GM19372 (cell line): Measurements from ENCODE around the gene PARP14.
"Not testable (repeated sequence)": the region's sequence is repeated elsewhere in the genome, so short reads cannot be mapped to it uniquely, and the experiment has no call there.

ENCODE experiments used
- ATAC-seq: cut with Tn5 transposase; IDR thresholded peaks from one replicate; pipeline ENCODE4 v1.9.1; 2021; ENCODE audit warnings: mild to moderate bottlenecking, low read depth, moderate library complexity; ENCODE audit not compliant: unreplicated experiment

The PARP14 gene

GRCh38 chr3:122719273-122719921 lies 38.8 kb downstream of the PARP14 start:
- no peak for ATAC-seq

GRCh38 chr3:122725106-122725505 lies 44.5 kb downstream of the PARP14 start:
- no peak for ATAC-seq

- no peak for ATAC-seq
Measured at GRCh38 chr3:122727294-122727693, 46.7 kb downstream of the PARP14 start.

- ATAC-seq = no peak
Measured at GRCh38 chr3:122727766-122728165, 47.1 kb downstream of the PARP14 start.

GRCh38 chr3:122728186-122728585 lies 47.5 kb downstream of the PARP14 start:
- ATAC-seq = no peak

GRCh38 chr3:122728756-122729514 lies 48.3 kb downstream of the PARP14 start:
- ATAC-seq = no peak

GRCh38 chr3:122730240-122730639 lies 49.6 kb downstream of the PARP14 start:
- no peak for ATAC-seq

- ATAC-seq = not testable (repeated sequence)
Measured at GRCh38 chr3:122732682-122733525, 52.3 kb downstream of the PARP14 start.

GRCh38 chr3:122739172-122739571 lies 58.5 kb downstream of the PARP14 start:
- ATAC-seq = no peak

- no peak for ATAC-seq
Measured at GRCh38 chr3:122742234-122742633, 61.6 kb downstream of the PARP14 start.

- ATAC-seq = no peak
Measured at GRCh38 chr3:122743581-122744120, 63.0 kb downstream of the PARP14 start.

- no peak for ATAC-seq
Measured at GRCh38 chr3:122745369-122746021, 64.9 kb downstream of the PARP14 start.

GRCh38 chr3:122747295-122747694 lies 66.7 kb downstream of the PARP14 start:
- not testable (repeated sequence) for ATAC-seq

- no peak for ATAC-seq
Measured at GRCh38 chr3:122748347-122748746, 67.7 kb downstream of the PARP14 start.

GRCh38 chr3:122754929-122755328 lies 74.3 kb downstream of the PARP14 start:
- peak; percentile 68 for ATAC-seq

- no peak for ATAC-seq
Measured at GRCh38 chr3:122755491-122755890, 74.9 kb downstream of the PARP14 start.

- no peak for ATAC-seq
Measured at GRCh38 chr3:122758877-122759560, 78.4 kb downstream of the PARP14 start.

- ATAC-seq = no peak
Measured at GRCh38 chr3:122760453-122761271, 80.0 kb downstream of the PARP14 start.

GRCh38 chr3:122766430-122766829 lies 85.8 kb downstream of the PARP14 start:
- ATAC-seq = no peak
